H1 (cell line): ENCODE measurements around the gene MT2A. TPM values are rescaled to one million over a fixed set of nuclear protein-coding genes. Genes with fewer than 3 reads are reported as not detected.

Experiments
- FOSL1 ChIP-seq: IDR thresholded peaks from 2 replicates; pipeline ENCODE4 v1.6.1; 2011; ENCODE audit warnings: mild to moderate bottlenecking, low read depth, low read length, moderate library complexity; ENCODE audit not compliant: insufficient read depth
- polyA plus RNA-seq, 7 experiments: library from polyadenylated mRNA; depleted of rRNA in 3 of 7; stranded (reverse) in 5 of 7; unstranded in 2 of 7; fragments of >200 nt in 5 of 7; fragments of 200-250 nt in 2 of 7; gene quantifications; 1 replicate in 5 of 7; 2 replicates in 1 of 7; 4 replicates in 1 of 7; pipeline versions ENCODE4 v1.2.1 to v1.2.3, GENCODE V29; 2011 to 2013; ENCODE audit warnings: missing spikeins in 2 of 7, mixed read lengths in 2 of 7
- total RNA-seq: library from RNA; stranded (reverse); fragmentation: NEBNext Ultra II Directional; extraction: Animal tissue kit (Norgen Biotek cat#: 25700); gene quantifications from 2 replicates; pipeline ENCODE4 v1.2.1, GENCODE V29; 2021

MT2A gene
- total and polyA plus RNA-seq, 2 of the 8 experiments (the other 6 are each of a cell fraction or from before 2014, with no cell fraction given) = 9.5 to 30.1 TPM

DNA sequence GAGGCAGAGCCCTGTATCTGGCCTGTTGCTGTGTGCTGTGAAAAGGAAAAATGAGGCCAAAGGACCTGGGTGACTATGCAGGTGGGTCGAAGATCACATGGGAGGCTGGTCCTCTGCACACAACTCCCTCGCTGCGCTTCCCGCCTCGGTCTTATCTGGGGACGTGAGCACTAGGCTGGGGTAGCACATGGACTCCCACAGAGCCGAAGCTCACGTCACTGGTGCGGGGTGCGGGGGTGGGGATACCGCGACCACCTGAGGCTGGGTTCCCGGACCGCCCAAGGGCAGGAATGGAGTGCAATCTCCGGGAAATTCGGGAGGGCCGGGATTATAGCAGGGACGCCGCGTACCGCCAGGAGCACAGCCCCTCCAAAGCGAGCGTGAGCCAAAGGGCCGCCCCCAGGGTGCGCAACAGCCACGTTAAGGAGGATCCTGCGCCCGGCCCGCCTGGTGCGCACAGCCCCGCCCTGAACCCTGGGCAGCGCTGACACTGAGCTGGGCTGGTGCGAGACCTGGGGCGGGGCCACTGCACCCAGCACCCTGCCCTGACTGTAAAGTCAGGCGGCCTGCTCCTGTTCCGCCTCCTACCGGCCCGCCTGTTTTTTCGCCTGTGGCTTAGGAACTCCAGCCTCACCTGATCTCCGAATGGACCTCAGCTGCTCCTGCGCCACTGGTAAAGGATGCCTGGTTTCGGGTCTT, 34.8 kb downstream of the MT2A start (continued):
- TF ChIP-seq FOSL1 = no peak
